Chondrocyte (in vitro differentiated cells): ENCODE data around the gene NKD2. TPM values are rescaled to one million over a fixed set of nuclear protein-coding genes. Genes with fewer than 3 reads are reported as not detected.
"Not testable (repeated sequence)": the region's sequence is repeated elsewhere in the genome, so short reads cannot be mapped to it uniquely, and the experiment has no call there.

Experiments
- DNase-seq: peaks from one replicate; pipeline ENCODE4 v3.0.0; 2021; ENCODE audit warnings: mixed read lengths, low spot score
- H3K27ac Mint-ChIP-seq: one replicate; pipeline ENCODE4 v1.8.0; 2021; ENCODE audit warnings: mild to moderate bottlenecking, moderate library complexity, mixed read lengths; ENCODE audit not compliant: unreplicated experiment
- H3K27me3 Mint-ChIP-seq: 2 replicates; pipeline ENCODE4 v1.8.0; 2021; ENCODE audit warnings: low read depth, mixed read lengths
- H3K36me3 Mint-ChIP-seq: 2 replicates; pipeline ENCODE4 v1.8.0; 2021; ENCODE audit warnings: low read depth, mixed read lengths
- H3K4me1 Mint-ChIP-seq: 2 replicates; pipeline ENCODE4 v1.8.0; 2021; ENCODE audit warnings: low read depth, mild to moderate bottlenecking, mixed read lengths
- H3K4me3 Mint-ChIP-seq: one replicate; pipeline ENCODE4 v1.8.0; 2021; ENCODE audit warnings: mild to moderate bottlenecking, moderate library complexity, mixed read lengths; ENCODE audit not compliant: unreplicated experiment
- H3K9me3 Mint-ChIP-seq: 2 replicates; pipeline ENCODE4 v1.8.0; 2021; ENCODE audit warnings: low read depth, mixed read lengths
- total RNA-seq: library from RNA; stranded (reverse); gene quantifications from 3 replicates; pipeline ENCODE4 v1.2.1, GENCODE V29; 2021
- TF ChIP-seq, protein P1 (sequence below): fragments of 200-600 bp; sonication (generic); IDR thresholded peaks from 2 replicates; pipeline ENCODE4 v1.5.0; 2021; ENCODE audit warnings: antibody characterized with exemption, mild to moderate bottlenecking, moderate library complexity

Gene NKD2
- total RNA-seq, 1 donor from 2014 or later: not detected

DNA sequence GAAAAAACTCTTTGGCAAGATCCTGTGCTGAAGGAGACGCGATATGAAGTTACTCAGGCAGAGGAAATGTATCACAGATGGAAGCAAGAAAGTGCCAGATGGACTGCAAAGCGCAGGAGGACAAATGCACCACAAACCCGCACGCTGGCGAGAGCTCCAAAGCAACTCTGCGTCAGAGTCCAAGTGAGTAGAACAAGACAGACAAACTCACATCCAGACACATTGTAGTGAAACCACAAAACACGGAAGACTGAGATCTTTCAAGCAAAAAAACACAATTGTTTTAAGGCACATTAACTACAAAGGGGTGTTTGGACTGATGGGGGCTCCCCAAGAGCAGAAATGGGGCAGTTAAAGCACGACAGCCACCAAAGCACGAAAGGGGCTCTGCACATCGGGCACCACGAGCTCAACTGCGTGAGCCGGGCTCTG, 39.2 kb upstream of the NKD2 start:
- H3K9me3 Mint-ChIP-seq: peaks cover 6% of the 10 kb centered on the region
- H3K36me3 Mint-ChIP-seq: peaks cover 8% of the 10 kb centered on the region
- H3K4me3 Mint-ChIP-seq: no peak overlapping the region
- TF ChIP-seq, protein P1, sequence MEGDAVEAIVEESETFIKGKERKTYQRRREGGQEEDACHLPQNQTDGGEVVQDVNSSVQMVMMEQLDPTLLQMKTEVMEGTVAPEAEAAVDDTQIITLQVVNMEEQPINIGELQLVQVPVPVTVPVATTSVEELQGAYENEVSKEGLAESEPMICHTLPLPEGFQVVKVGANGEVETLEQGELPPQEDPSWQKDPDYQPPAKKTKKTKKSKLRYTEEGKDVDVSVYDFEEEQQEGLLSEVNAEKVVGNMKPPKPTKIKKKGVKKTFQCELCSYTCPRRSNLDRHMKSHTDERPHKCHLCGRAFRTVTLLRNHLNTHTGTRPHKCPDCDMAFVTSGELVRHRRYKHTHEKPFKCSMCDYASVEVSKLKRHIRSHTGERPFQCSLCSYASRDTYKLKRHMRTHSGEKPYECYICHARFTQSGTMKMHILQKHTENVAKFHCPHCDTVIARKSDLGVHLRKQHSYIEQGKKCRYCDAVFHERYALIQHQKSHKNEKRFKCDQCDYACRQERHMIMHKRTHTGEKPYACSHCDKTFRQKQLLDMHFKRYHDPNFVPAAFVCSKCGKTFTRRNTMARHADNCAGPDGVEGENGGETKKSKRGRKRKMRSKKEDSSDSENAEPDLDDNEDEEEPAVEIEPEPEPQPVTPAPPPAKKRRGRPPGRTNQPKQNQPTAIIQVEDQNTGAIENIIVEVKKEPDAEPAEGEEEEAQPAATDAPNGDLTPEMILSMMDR: no peak
- H3K27me3 Mint-ChIP-seq: peaks cover 86% of the 10 kb centered on the region
- no peak for DNase-seq
- H3K27ac Mint-ChIP-seq: no peak overlapping the region
- no peaks in the 10 kb centered on the region for H3K4me1 Mint-ChIP-seq

GRCh38 chr5:972575-972974, 36.0 kb upstream of the NKD2 start:
- not testable (repeated sequence) for DNase-seq, H3K27ac Mint-ChIP-seq, H3K9me3 Mint-ChIP-seq, H3K4me3 Mint-ChIP-seq, H3K36me3 Mint-ChIP-seq, H3K4me1 Mint-ChIP-seq
- peaks cover 63% of the 10 kb centered on the region for H3K27me3 Mint-ChIP-seq

DNA sequence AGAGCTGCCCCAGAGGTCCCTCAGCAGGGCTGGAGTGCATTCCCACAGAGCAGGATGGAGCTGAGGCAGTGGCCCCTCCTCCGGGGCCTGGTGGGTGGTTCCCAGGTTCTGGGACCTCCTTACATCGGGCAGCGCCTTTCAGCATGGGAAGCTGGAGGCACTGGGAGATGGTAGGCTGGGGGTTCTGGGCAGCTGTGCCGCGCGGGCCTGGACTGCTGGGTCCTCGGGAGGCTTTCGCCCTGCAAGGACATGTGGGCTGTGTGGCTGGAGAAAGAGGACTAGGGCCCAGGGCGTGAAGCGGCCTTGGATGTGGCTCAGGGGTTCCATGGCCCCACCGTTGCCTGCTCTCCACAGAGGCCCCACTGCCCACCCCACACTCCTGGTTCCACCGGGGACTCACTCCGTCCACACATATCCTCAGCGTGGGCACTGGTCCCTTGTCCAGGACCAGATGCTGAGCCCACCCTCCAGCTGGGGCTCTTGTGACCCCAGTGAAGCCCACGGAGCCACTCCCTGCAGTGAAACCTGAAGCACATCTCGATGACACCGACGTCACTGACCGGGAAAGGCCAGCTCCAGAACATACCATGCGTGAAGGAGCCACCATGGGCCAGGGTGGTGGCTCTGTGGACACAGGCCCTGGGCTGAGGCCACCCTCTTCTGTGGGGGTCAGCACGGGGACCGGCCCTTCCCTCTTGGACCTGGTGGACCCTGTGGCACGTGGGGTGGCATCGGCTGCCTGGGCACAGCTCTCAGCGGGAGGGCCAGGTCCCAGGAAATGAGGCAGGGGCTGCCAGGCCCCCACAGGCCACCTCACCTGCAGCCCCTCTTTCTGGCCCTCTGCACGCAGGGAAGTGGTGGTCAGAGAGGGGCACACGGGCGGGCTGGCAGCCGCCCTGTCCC, 31.5 kb upstream of the NKD2 start:
- Mint-ChIP-seq H3K27me3 (peaks cover 54% of the 10 kb centered on the region), H3K9me3 (no peaks in the 10 kb centered on the region), H3K36me3 (no peaks in the 10 kb centered on the region), H3K27ac (no peak overlapping the region), H3K4me3 (no peak overlapping the region), H3K4me1 (peaks cover 9% of the 10 kb centered on the region)
- no peak for DNase-seq
- TF ChIP-seq, protein P1: no peak

GRCh38 chr5:978054-978453, 30.5 kb upstream of the NKD2 start:
- H3K4me1 Mint-ChIP-seq: peaks cover 9% of the 10 kb centered on the region
- TF ChIP-seq, protein P1: no peak
- no peak overlapping the region for H3K4me3 Mint-ChIP-seq
- peaks cover 45% of the 10 kb centered on the region for H3K27me3 Mint-ChIP-seq
- no peak for DNase-seq
- H3K27ac Mint-ChIP-seq: no peak overlapping the region
- H3K9me3 Mint-ChIP-seq: no peaks in the 10 kb centered on the region
- no peaks in the 10 kb centered on the region for H3K36me3 Mint-ChIP-seq

DNA sequence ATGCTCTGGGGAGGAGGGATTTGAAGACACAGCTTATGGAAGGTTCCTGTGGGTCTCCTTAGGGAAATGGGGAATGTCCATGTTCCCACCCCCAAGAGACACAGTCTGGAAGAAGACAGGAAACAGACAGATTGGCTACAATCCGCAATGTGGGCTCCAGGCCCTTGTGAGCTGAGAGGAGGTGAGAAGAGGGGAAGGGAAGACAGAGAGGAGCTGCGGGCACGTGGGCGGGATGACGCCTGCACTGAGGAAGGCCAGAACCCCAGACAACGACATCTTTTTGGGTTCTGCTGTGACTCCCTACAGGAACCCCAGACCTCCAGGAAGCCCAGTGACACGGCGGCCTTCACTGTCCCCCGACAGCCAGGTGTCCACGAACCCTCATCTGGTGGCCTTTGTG, 29.9 kb upstream of the NKD2 start:
- Mint-ChIP-seq H3K36me3 (no peaks in the 10 kb centered on the region), H3K9me3 (no peaks in the 10 kb centered on the region)

More for the DNA sequence above, 29.9 kb upstream of the NKD2 start:
- no peak overlapping the region for H3K4me3 Mint-ChIP-seq
- TF ChIP-seq, protein P1: no peak
- H3K27me3 Mint-ChIP-seq: peaks cover 45% of the 10 kb centered on the region
- no peak overlapping the region for H3K27ac Mint-ChIP-seq
- DNase-seq: no peak
- peaks cover 10% of the 10 kb centered on the region for H3K4me1 Mint-ChIP-seq
